BJ (cell line): ENCODE data around the gene PRRG2. TPM values are rescaled to one million over a fixed set of nuclear protein-coding genes. Genes with fewer than 3 reads are reported as not detected.
A peak's percentile ranks its signal among the peaks of the same experiment; 100 is the strongest.
"Not testable (repeated sequence)": the region's sequence is repeated elsewhere in the genome, so short reads cannot be mapped to it uniquely, and the experiment has no call there.

ENCODE experiments used
- CTCF ChIA-PET: fragments of 350-600 bp; formaldehyde crosslinking; extraction: SDS; loops from one replicate; lab custom pipeline; 2021; ENCODE audit warnings: antibody characterized with exemption, inconsistent platforms; lab: Yijun Ruan, JAX
- POLR2A ChIA-PET: fragments of 300-600 bp; sonication (Branson Sonifier 250); formaldehyde crosslinking; extraction: SDS; loops from one replicate; lab custom pipeline; 2021; ENCODE audit warnings: antibody characterized with exemption; lab: Charles Lee
- DNase-seq: peaks from one replicate; pipeline ENCODE4 v3.0.0-alpha.2; 2011; ENCODE audit warnings: low read depth
- H3K27me3 ChIP-seq: 2 replicates; pipeline ENCODE4 v1.6.0; 2011; ENCODE audit warnings: low read length; ENCODE audit not compliant: control insufficient read depth, insufficient read depth
- H3K36me3 ChIP-seq: 2 replicates; pipeline ENCODE4 v1.5.1; 2011; ENCODE audit warnings: low read length; ENCODE audit not compliant: control insufficient read depth, insufficient read depth
- H3K4me3 ChIP-seq: 2 replicates; pipeline ENCODE4 v1.5.1; 2011; ENCODE audit warnings: low read depth, mild to moderate bottlenecking, control low read depth, low read length
- CTCF ChIP-seq: IDR thresholded peaks from 2 replicates; pipeline ENCODE4 v1.5.1; 2011; ENCODE audit warnings: low read depth, mild to moderate bottlenecking, control low read depth, inconsistent platforms, low read length, moderate library complexity; ENCODE audit not compliant: insufficient read depth
- polyA plus RNA-seq: library from polyadenylated mRNA; depleted of rRNA; stranded (reverse); fragments of >200 nt; gene quantifications from 2 replicates; pipeline ENCODE4 v1.2.3, GENCODE V29; 2011

Gene PRRG2
- polyA plus RNA-seq, 1 experiment: 0.12 TPM

DNA sequence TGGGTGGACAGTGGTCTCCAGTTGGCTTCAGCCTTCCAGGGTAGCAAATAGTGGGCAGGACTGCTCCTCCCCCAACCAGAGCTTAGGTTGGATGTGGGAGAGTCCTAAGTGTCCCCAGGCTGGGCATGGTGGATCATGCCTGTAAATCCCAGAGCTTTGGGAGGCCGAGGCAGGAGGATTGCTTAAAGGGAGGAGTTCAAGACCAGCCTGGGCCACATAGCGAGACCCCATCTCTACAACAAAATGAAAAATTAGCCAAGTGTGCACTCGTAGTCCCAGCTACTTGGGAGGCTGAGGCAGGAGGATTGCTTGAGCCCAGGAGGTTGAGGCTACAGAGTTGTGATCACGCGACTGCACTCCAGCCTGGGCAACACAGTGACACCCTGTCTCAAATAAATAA, 51.5 kb downstream of the PRRG2 start:
- Histone ChIP-seq H3K36me3 (peaks cover 5% of the 10 kb centered on the region; the same call in 1 of the 2 replicates), H3K4me3 (no peak overlapping the region), H3K27me3 (no peaks in the 10 kb centered on the region)
- CTCF ChIA-PET: interaction anchor here (1.0 kb wide), 2 partner anchors 28 to 40 kb away, joined by 3 read pairs; no protein-coding TSS in a partner anchor
- no peak for TF ChIP-seq CTCF
- POLR2A ChIA-PET: no interaction called here
- no peak for DNase-seq

GRCh38 chr19:49633273-49633672, 52.2 kb downstream of the PRRG2 start:
- ChIA-PET CTCF (interaction anchor here (1.0 kb wide), 2 partner anchors 27 to 39 kb away, joined by 3 read pairs; no protein-coding TSS in a partner anchor), POLR2A (interaction anchor here (0.6 kb wide), 1 partner anchor 44 kb away, joined by 4 read pairs; the partner anchor contains the start of gene PRMT1)
- DNase-seq, H3K27me3 ChIP-seq, H3K4me3 ChIP-seq, H3K36me3 ChIP-seq: not testable (repeated sequence)

GRCh38 chr19:49635530-49636232, 54.6 kb downstream of the PRRG2 start:
- POLR2A ChIA-PET: no interaction called here
- CTCF ChIA-PET: interaction anchor here (0.7 to 1.0 kb wide), 3 partner anchors 57 to 133 kb away, joined by 3 read pairs; no protein-coding TSS in a partner anchor
- H3K36me3 ChIP-seq: peaks cover 5% of the 10 kb centered on the region; the same call in 1 of the 2 replicates
- peak; percentile 40 for TF ChIP-seq CTCF
- H3K4me3 ChIP-seq: no peak overlapping the region
- DNase-seq: no peak
- H3K27me3 ChIP-seq: no peaks in the 10 kb centered on the region

- TF ChIP-seq CTCF: no peak
- CTCF ChIA-PET: interaction anchor here (0.7 to 1.0 kb wide), 4 partner anchors 45 to 133 kb away, joined by 3 read pairs; no protein-coding TSS in a partner anchor
- no peak for DNase-seq
- peaks cover 5% of the 10 kb centered on the region; the same call in 1 of the 2 replicates for H3K36me3 ChIP-seq
- POLR2A ChIA-PET: no interaction called here
- no peak overlapping the region for H3K4me3 ChIP-seq
- H3K27me3 ChIP-seq: no peaks in the 10 kb centered on the region
These were observed 55.3 kb downstream of the PRRG2 start for GRCh38 chr19:49636233-49636932.

- peak; percentile 34 for DNase-seq
- CTCF ChIA-PET: interaction anchor here (0.5 to 2.1 kb wide), 8 partner anchors 15 to 67 kb away, joined by 3 to 9 read pairs (median 4); partner anchors contain the start of gene PRMT1
- no peak for TF ChIP-seq CTCF
- Histone ChIP-seq H3K27me3 (no peaks in the 10 kb centered on the region), H3K36me3 (peaks cover 5% of the 10 kb centered on the region; the same call in 1 of the 2 replicates), H3K4me3 (peak overlapping the region; percentile 55)
- POLR2A ChIA-PET: interaction anchor here (0.7 kb wide), 1 partner anchor 46 kb away, joined by 3 read pairs; no protein-coding TSS in a partner anchor
These were observed 57.0 kb downstream of the PRRG2 start for GRCh38 chr19:49637821-49638738.
